GM12875 (cell line): ENCODE measurements around the gene LRP1B.

ENCODE experiments used
- H3K4me3 ChIP-seq: one replicate; pipeline ENCODE4 v1.5.1; 2011; ENCODE audit warnings: low read depth, low read length, control low read depth
- TF ChIP-seq, protein P1 (sequence below): IDR thresholded peaks from 2 replicates; pipeline ENCODE4 v1.5.1; 2011; ENCODE audit warnings: low read depth, mild to moderate bottlenecking, control low read depth, inconsistent platforms, low read length, moderate library complexity, borderline replicate concordance; ENCODE audit not compliant: insufficient read depth

Gene LRP1B

DNA sequence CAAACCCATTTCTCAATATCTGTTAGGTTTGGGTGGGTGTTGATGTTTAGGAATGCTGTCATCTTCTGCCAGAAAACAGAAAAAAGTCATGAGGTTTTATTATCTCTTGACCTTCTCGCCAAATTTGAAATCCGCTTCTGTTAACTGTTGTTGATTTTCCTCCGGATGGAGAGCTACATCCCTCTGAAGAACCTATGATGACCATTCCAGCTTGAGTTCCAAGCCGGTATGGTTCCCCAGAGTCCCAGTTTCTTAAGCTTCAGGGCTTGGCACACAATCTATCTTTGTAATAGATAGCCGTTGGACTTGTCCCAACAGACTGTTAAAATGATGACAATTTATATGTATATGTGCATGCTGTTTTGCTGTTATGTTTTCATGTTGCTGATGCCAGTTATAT is 1201.0 kb downstream of the LRP1B start:
- TF ChIP-seq, protein P1, sequence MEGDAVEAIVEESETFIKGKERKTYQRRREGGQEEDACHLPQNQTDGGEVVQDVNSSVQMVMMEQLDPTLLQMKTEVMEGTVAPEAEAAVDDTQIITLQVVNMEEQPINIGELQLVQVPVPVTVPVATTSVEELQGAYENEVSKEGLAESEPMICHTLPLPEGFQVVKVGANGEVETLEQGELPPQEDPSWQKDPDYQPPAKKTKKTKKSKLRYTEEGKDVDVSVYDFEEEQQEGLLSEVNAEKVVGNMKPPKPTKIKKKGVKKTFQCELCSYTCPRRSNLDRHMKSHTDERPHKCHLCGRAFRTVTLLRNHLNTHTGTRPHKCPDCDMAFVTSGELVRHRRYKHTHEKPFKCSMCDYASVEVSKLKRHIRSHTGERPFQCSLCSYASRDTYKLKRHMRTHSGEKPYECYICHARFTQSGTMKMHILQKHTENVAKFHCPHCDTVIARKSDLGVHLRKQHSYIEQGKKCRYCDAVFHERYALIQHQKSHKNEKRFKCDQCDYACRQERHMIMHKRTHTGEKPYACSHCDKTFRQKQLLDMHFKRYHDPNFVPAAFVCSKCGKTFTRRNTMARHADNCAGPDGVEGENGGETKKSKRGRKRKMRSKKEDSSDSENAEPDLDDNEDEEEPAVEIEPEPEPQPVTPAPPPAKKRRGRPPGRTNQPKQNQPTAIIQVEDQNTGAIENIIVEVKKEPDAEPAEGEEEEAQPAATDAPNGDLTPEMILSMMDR: no peak
- no peak overlapping the region for H3K4me3 ChIP-seq

DNA sequence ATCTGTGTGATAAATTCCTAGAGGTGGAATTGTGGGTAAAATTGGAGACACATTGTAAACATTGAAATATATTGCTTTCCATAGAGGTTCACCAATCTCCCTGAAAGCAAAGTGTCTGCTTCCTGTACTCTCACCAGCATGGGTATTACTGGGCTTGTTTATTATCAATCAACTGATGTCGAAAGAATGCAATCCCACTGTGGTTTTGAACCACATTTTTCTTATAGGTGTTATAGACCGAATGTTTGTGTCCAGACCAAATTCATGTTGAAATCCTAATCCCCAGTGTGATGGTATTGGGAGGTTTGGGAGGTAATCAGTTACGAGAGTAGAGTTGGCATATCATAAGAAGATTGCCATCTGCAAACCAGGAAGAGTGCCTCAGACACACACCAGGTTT is 1212.4 kb downstream of the LRP1B start:
- H3K4me3 ChIP-seq: no peak overlapping the region
- TF ChIP-seq, protein P1: no peak

DNA sequence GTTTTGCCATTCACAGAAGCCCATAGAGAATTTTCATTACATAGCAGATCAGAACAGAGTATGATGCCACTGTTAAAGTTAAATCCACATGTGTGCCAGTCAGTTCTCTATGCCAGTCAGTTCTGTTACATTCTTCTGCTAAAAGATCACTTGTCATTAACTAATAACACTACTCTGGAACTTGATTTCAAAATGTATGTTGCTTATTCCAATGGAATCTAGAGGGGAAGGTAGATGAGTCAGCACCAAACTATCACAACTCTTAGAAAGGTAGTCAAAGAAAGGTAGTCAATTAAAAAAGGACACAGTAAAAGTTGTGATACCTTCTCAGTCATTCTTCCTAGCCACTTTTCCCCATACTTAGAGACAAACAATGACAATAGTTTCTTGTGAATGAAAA is 1214.4 kb downstream of the LRP1B start:
- TF ChIP-seq, protein P1: no peak
- H3K4me3 ChIP-seq: no peak overlapping the region

DNA sequence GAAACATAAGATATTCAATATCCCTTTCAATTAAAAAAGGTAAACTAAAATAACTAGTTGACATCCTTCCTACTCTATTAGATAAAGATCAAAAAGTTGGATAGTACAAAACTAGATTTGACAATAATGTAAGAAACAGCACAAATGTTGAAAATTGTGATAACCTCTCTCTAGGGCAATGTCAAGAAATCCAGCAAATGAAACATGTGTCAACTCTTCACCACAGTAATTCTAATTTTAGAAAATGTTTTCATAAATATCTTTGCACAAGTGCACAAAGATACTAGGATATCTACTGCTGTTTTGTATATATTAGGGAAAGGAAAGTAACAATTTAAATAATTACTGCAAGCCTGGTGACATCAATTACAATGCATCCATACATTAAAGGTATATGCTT is 1220.1 kb downstream of the LRP1B start:
- H3K4me3 ChIP-seq: no peak overlapping the region
- TF ChIP-seq, protein P1: no peak

DNA sequence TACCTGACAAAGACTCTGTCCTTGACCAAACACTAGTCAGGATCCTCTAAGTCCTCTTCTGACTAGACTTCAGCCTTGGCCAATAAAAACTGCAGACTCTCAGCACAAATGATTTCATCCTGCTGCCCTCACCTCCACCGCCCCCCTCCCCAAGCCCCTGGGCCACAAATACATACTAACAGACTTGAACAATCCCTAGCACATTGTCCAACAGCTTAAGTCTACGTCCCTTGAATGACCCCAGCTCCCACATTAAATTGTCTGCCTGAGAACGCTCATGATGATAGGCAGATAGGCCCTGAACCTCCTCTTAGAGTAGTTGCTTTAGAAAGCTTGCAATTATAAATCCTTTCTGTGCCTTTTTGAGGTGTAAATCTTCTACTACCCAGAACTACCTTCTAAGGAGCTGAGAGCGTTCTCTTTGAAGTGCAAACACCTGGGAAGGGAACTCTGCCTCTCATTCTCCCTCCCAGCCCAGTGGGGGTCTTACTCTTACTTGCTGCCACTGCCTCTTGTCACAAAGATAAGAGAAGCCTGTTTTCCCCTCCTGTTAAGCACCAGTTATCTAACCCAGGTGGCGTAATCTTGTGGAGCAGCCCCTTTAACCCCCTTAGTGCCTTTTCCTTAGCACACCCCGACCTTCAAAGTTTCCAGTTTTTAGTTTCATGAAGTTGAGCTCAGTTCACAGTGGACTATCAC is 1225.6 kb downstream of the LRP1B start:
- H3K4me3 ChIP-seq: no peak overlapping the region
- TF ChIP-seq, protein P1: no peak

DNA sequence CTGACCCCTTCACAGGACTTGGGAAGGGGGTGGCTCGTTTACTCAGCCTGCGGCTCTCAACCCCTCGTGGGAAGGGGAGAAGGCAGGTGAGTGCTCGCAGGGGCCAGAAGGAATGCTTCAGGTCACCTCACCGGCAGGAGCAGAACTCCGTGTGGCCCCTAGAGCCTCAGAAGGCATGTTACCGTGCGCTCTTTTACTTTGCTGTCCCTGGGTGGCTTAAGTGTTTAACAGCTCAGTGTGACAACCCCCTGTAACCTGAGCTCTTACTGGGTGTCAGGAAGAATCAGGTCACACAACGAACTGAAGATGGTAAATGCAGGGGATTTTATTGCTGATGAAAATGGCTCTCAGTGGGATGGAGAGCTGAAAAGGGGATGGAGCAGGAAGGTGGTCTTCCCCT is 1235.4 kb downstream of the LRP1B start:
- H3K4me3 ChIP-seq: no peak overlapping the region
- TF ChIP-seq, protein P1: no peak

DNA sequence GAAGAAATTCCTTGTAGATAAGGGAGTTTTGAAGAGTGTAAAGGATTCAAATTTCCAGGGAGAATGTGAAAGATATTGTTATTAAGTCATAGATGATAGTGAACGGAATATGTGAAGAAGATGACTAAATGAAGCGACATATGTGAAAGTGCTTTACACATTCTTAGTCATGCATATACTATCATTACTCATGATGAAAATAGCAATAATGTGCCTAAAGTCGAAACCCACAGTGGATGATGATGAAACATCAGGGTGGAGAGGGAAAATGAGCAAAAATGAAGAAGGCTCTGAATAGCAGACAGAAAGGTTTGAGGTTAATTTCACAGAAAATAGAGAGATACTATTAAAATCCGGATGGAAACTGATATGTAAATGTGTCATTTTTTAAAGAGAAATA is 1237.1 kb downstream of the LRP1B start:
- TF ChIP-seq, protein P1: no peak
- H3K4me3 ChIP-seq: no peak overlapping the region
